ENCODE data around the gene TFG.

GRCh38 chr3:100695696-100696095 is 13.6 kb upstream of the TFG start:
- TF ChIP-seq EP300 (IDR thresholded peaks at IDR 0.05), result no peak
- TF ChIP-seq, protein P1, sequence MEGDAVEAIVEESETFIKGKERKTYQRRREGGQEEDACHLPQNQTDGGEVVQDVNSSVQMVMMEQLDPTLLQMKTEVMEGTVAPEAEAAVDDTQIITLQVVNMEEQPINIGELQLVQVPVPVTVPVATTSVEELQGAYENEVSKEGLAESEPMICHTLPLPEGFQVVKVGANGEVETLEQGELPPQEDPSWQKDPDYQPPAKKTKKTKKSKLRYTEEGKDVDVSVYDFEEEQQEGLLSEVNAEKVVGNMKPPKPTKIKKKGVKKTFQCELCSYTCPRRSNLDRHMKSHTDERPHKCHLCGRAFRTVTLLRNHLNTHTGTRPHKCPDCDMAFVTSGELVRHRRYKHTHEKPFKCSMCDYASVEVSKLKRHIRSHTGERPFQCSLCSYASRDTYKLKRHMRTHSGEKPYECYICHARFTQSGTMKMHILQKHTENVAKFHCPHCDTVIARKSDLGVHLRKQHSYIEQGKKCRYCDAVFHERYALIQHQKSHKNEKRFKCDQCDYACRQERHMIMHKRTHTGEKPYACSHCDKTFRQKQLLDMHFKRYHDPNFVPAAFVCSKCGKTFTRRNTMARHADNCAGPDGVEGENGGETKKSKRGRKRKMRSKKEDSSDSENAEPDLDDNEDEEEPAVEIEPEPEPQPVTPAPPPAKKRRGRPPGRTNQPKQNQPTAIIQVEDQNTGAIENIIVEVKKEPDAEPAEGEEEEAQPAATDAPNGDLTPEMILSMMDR (IDR thresholded peaks at IDR 0.05), result no peak
- no peak for TF ChIP-seq POLR2A (IDR thresholded peaks at IDR 0.05; ENCODE audit: low read depth)
- no peak for TF ChIP-seq POLR2AphosphoS5 (IDR thresholded peaks at IDR 0.05)
